DMS79 (cell line): ENCODE data around the gene MLLT3.

ENCODE experiments used
- DNase-seq: peaks from one replicate; lab custom pipeline; 2025; lab: John Stamatoyannopoulos, UW

The MLLT3 gene

DNA sequence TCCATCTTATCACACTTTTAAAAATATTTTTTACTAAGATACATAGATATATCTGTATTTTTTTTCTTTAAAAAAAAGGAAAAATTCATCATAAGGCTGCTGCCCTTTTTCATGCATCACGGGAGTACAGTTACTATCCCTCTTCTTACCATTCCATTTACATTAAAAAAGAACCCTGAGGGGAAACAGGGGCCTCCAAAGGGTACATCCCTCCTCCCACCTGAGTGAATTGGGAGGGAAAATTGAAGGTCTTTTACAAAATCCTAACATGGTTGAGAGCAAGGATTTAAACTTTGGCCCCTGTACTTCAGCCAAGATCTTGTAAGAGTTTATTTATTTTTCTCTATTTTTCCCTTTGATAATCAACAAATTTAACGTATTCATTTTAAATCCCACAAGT, 319.2 kb downstream of the MLLT3 start:
- DNase-seq, result no peak

DNA sequence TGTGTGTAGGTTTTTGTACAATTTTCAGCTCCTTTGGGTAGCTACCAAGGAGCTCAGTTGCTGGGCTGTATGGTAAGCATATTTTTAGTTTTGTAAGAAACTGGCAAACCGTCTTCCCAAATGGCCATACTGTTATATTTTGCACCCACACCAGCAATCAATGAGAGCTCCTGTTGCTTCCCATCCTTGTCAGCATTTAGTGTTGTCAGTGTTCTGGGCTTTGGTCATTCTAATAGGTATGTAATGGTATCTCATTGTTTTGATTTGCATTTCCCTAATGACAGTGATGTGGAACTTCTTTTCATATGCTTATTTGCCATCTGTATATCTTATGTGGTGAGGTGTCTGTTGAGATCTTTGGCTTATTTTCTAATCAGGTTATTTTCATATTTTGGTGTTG, 320.1 kb downstream of the MLLT3 start:
- DNase-seq, result no peak

GRCh38 chr9:20300430-20301115, 321.7 kb downstream of the MLLT3 start:
- DNase-seq, result no peak

DNA sequence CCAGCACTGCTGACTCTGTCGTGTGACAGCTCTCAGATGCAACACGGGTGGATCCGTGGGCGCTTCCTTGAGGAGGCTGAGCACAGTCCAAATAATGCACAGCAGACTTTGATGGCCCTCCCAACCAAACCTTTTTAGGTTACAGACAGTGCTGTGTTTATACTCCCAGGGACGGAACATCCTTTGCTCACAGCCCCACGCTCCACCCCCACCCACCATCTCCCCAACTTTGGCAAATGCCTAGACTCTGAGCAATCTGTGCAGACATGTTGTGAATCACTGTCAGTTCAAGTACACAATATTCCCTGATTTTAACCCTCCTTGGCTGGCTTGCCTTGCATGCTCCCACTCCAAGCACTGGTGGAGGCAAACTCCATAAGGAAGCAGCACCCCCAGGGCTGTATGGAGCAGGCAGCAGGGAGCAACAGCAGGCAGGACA, 324.6 kb downstream of the MLLT3 start:
- DNase-seq, result no peak

DNA sequence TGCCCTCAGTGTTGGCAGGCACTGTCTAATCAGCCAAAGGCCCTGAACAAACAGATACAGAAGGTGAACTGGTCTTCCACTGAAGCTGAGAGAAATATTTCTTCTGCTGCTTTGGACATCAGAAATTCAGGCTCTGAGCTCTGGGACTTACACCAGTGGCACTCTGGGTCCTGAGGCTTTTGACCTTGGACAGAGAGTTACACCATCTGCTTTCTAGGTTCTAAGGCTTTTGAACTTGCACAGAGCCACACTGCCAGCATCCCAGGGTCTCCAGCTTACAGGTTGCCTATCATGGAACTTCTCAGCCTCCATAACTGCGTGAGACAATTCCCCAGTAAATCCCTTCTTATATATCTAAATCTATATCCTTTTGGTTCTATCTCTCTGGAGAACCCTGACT, 326.7 kb downstream of the MLLT3 start:
- DNase-seq, result no peak

- no peak for DNase-seq
These were observed 328.1 kb downstream of the MLLT3 start for GRCh38 chr9:20294046-20294750.

GRCh38 chr9:20292002-20292401, 330.3 kb downstream of the MLLT3 start:
- DNase-seq, result no peak
